ENCODE measurements around the gene JARID2. TPM values are rescaled to one million over a fixed set of nuclear protein-coding genes. Genes with fewer than 3 reads are reported as not detected.
A peak's percentile ranks its signal among the peaks of the same experiment; 100 is the strongest.

The JARID2 gene
- total RNA-seq, 2 experiments from 2014 or later, result 27.5 to 27.6 TPM

DNA sequence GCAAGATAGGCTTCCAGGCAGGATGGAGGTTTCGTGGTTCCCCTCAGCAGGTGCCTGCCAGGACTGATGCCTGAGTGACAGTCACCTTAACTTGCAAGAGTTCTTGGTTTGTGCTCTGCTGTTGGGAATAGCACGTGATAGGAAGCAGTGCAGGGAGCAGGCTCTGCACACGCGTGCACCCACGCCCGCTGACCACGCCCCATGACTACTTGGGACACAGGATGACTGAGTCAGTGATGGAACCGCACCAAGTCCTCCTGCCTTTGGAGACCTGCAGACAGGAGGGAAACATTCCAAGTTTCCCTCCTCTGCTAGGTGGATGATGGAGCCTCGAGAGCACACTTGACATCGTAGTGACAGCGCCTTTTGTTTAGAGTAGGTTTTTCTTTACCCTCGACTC, 252.8 kb downstream of the JARID2 start:
- no peaks in the 10 kb centered on the region for H3K9me3 Mint-ChIP-seq
- no peaks in the 10 kb centered on the region for H3K4me1 Mint-ChIP-seq
- DNase-seq, result no peak
- H3K36me3 Mint-ChIP-seq (ENCODE audit: low read depth), result peaks cover 21% of the 10 kb centered on the region
- POLR2A ChIA-PET, result no interaction called here
- CTCF ChIA-PET, result no interaction called here
- no peak overlapping the region for H3K4me3 Mint-ChIP-seq
- H3K27me3 Mint-ChIP-seq, result no peaks in the 10 kb centered on the region
- H3K27ac Mint-ChIP-seq, result no peak overlapping the region

DNA sequence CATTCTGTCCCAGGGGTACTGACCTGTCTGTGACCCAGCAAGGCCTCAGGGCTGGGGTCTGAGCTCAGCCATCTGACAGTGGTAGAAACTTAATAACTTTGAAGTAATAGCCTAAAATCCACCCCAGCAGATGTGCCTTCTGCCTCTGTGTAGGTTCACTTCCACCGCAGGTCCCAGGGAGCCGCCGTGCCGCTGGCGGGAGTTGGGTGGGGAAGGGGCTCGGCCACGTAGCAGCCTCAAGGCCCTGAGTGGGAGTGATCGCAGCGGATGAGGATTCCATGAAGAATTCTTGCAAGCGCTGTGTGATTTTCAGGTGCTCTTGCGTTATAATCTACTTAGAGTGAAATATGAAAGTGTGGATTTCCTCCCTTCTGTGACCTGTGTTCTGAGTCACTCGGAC, 253.3 kb downstream of the JARID2 start:
- Mint-ChIP-seq H3K36me3 (ENCODE audit: low read depth) (peaks cover 21% of the 10 kb centered on the region), H3K4me1 (no peaks in the 10 kb centered on the region), H3K27me3 (no peaks in the 10 kb centered on the region), H3K27ac (no peak overlapping the region), H3K9me3 (no peaks in the 10 kb centered on the region), H3K4me3 (no peak overlapping the region)
- ChIA-PET POLR2A (no interaction called here), CTCF (no interaction called here)
- DNase-seq, result no peak

DNA sequence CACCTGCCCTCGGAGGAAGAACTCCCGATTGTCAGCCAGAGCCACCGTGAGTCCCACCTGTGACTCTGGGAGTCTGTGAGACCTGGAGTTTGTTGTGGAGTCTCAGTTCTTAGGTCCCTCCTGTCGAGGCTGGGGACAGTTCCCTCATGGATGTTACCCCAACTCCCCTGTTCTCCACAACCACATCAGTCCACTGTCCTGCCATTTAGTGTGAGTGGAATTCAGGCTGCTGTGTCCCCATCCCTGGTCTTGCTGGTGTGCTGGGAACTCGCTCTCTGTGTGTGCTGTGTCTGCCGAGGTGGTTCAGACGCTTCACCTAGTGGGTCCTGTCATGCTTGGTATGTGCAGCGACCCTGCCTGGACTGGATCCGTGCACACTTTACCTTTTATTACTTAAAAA, 253.7 kb downstream of the JARID2 start:
- H3K4me3 Mint-ChIP-seq, result no peak overlapping the region
- ChIA-PET POLR2A (no interaction called here), CTCF (interaction anchor here (0.6 kb wide), 1 partner anchor 112 kb away, joined by 3 read pairs; no protein-coding TSS in a partner anchor)
- DNase-seq, result no peak
- H3K27me3 Mint-ChIP-seq, result no peaks in the 10 kb centered on the region
- peaks cover 21% of the 10 kb centered on the region for H3K36me3 Mint-ChIP-seq (ENCODE audit: low read depth)
- H3K4me1 Mint-ChIP-seq, result no peaks in the 10 kb centered on the region
- H3K27ac Mint-ChIP-seq, result no peak overlapping the region
- H3K9me3 Mint-ChIP-seq, result no peaks in the 10 kb centered on the region

DNA sequence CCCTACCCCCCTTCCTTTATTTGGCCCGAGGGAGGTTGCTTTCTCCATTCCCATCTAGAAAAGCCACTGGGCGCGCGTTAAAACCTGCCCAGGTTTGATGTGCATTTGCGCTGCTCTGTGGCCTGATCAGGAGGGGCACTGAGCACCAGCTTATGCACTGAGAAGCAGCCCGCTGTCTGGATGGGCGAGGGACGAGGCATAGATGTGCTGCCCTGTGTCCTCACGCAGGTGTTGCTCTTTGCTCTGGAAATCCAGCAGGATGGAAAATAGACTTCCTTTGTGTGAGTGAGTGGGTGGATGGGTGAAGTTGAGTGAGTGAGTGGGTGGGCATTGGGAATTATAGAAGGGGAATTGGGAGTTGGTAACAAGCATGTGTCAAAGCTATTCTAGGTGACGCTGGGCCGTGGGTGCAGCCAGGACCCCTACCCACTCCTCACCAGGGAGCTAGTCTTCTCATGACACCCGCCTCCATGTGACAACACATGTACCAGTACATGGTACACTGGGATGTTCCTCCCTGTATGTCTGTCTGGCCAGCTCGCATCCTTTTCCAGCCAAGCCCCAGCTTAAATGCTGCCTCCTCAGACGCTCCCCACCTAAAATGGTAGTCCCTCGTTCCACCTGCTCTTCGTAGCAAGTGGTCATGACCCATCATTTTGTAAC, 254.3 kb downstream of the JARID2 start:
- POLR2A ChIA-PET, result no interaction called here
- CTCF ChIA-PET, result interaction anchor here (0.6 kb wide), 1 partner anchor 111 kb away, joined by 3 read pairs; no protein-coding TSS in a partner anchor
- peaks cover 21% of the 10 kb centered on the region for H3K36me3 Mint-ChIP-seq (ENCODE audit: low read depth)
- no peak for DNase-seq
- no peak overlapping the region for H3K27ac Mint-ChIP-seq
- H3K4me3 Mint-ChIP-seq, result no peak overlapping the region
- no peaks in the 10 kb centered on the region for H3K4me1 Mint-ChIP-seq
- H3K9me3 Mint-ChIP-seq, result no peaks in the 10 kb centered on the region
- H3K27me3 Mint-ChIP-seq, result no peaks in the 10 kb centered on the region

DNA sequence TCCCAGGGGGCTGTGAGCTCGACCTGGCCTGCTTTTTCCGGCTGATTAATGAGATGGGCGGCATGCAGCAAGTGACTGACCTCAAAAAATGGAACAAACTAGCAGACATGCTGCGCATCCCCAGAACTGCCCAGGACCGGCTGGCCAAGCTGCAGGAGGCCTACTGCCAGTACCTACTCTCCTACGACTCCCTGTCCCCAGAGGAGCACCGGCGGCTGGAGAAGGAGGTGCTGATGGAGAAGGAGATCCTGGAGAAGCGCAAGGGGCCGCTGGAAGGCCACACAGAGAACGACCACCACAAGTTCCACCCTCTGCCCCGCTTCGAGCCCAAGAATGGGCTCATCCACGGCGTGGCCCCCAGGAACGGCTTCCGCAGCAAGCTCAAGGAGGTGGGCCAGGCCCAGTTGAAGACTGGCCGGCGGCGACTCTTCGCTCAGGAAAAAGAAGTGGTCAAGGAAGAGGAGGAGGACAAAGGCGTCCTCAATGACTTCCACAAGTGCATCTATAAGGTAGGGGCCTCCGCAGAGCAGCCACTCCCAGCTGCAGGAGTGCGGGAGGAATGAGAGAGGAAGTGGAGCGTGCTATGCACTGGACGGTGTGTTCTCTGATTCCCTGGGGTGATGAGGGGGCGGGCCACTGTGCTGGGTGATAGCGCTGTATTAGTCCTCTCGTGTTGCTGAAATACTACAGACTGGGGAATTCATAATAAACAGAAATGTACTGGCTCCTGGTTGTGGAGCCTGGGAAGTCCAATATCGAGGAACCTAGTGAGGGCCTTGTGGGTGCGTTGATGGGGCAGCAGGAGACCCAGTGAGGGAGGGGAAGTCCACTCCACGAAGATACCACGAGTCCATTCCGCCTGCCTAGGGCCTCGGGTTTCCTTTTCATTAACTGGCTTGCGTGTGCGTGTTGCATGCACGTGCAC, 255.3 kb downstream of the JARID2 start:
- H3K4me3 Mint-ChIP-seq, result no peak overlapping the region

DNA sequence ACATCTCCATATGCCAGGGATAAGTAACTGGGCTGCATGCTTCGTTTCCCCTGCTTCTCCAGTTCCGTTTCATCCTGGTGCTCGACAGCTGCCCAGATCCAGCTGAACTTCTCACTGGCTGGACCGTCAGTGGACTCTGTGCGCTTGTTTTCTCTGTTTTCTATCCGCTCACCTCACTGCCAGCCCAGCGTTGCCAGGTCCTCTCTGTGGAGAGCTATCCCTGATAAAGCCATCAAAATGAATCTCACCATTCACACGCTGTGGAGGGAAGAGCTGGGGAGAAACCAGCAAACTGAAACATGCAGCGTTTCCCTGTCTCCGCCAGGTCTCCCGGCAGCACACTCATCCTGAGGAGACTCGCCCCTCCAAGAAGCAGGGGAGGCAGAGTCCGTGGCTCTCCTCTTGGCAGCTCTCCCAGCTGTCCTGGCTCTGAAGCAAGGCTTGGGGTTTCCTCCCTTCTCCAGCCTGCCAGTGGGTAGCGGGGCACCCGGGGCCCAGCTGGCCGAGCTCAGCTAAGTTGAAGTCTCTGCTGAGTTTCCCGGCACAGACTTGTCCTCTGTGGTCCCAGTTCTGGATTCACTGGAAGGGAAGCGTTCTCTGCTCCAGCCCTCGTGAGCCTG, 256.1 kb downstream of the JARID2 start:
- no peaks in the 10 kb centered on the region for H3K4me1 Mint-ChIP-seq
- H3K36me3 Mint-ChIP-seq (ENCODE audit: low read depth), result peaks cover 13% of the 10 kb centered on the region
- H3K27me3 Mint-ChIP-seq, result no peaks in the 10 kb centered on the region
- ChIA-PET POLR2A (no interaction called here), CTCF (no interaction called here)
- no peak for DNase-seq
- no peak overlapping the region for H3K27ac Mint-ChIP-seq
- no peak overlapping the region for H3K4me3 Mint-ChIP-seq
- no peaks in the 10 kb centered on the region for H3K9me3 Mint-ChIP-seq

More for the DNA sequence above, 255.3 kb downstream of the JARID2 start:
- no peaks in the 10 kb centered on the region for H3K4me1 Mint-ChIP-seq
- no peak for DNase-seq
- no peaks in the 10 kb centered on the region for H3K9me3 Mint-ChIP-seq
- CTCF ChIA-PET, result no interaction called here
- peak overlapping the region; percentile 28 for H3K27ac Mint-ChIP-seq
- H3K27me3 Mint-ChIP-seq, result no peaks in the 10 kb centered on the region
- peaks cover 16% of the 10 kb centered on the region for H3K36me3 Mint-ChIP-seq (ENCODE audit: low read depth)
- POLR2A ChIA-PET, result no interaction called here

DNA sequence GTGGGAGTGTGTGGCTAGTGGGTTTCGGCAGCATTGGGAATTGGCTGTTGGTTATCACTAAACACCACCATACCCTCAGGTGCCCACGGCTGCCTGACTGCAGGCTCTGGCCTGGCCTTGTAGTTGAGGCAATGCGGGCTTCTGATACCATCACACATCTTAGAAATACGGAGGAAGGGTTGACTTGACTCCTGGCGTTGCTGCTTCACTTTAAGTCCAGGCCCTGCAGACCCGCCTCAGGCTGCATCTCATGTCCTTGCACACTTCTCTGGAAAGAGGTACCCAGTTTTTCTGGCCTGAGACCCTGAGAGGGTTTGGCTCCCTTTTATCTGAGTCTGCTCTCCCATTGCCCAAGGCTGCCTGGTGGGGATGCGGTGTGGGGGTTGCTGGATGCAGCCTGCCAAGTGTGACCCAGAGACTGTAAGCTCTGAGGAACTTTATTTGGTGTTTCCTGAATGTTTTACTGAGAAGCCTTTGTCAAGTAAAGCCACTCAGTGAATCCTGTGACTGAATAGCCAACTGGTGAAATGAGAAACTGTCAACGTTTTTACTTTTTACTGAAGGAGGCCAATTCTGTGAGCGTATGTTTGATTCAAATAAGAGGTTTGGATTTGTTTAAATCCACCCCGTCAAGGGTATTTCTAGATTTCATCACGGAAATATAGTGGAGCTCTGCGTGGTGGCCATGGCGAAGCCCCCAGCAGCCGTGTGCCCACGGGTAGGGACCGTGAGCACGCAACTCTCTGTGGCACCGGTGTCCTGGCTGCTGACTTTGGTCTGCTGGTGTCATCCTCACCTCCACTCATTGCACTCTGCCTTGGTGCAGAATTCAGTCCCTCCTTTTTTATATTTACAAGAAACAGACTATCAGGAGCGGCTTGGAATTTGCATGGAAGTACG, 256.8 kb downstream of the JARID2 start:
- H3K4me1 Mint-ChIP-seq, result no peaks in the 10 kb centered on the region
- peaks cover 14% of the 10 kb centered on the region for H3K36me3 Mint-ChIP-seq (ENCODE audit: low read depth)
- DNase-seq, result no peak
- H3K9me3 Mint-ChIP-seq, result no peaks in the 10 kb centered on the region
- no peaks in the 10 kb centered on the region for H3K27me3 Mint-ChIP-seq
- ChIA-PET POLR2A (no interaction called here), CTCF (no interaction called here)
- no peak overlapping the region for H3K27ac Mint-ChIP-seq
- H3K4me3 Mint-ChIP-seq, result no peak overlapping the region

DNA sequence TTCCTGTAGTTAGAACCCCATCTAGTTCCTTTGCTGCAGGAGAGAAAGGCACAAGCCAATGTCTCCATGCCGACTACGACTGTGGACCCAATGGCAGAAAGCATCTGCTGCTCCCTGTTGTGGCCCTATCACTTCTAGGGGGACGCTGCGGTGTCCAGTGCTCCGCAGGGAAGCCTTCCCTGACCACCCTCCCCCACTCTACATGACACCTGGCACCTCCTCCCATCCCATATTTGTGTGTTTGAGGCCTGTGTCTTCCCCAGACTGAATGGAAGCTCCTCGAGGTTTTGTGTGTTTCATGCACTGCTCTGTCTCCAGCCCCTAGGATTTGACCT, 257.4 kb downstream of the JARID2 start:
- Mint-ChIP-seq H3K4me1 (no peaks in the 10 kb centered on the region), H3K36me3 (ENCODE audit: low read depth) (peaks cover 16% of the 10 kb centered on the region), H3K27ac (no peak overlapping the region), H3K9me3 (no peaks in the 10 kb centered on the region), H3K4me3 (no peak overlapping the region), H3K27me3 (no peaks in the 10 kb centered on the region)
- ChIA-PET POLR2A (no interaction called here), CTCF (interaction anchor here (1.2 kb wide), 1 partner anchor 20 kb away, joined by 3 read pairs; no protein-coding TSS in a partner anchor)
- no peak for DNase-seq

DNA sequence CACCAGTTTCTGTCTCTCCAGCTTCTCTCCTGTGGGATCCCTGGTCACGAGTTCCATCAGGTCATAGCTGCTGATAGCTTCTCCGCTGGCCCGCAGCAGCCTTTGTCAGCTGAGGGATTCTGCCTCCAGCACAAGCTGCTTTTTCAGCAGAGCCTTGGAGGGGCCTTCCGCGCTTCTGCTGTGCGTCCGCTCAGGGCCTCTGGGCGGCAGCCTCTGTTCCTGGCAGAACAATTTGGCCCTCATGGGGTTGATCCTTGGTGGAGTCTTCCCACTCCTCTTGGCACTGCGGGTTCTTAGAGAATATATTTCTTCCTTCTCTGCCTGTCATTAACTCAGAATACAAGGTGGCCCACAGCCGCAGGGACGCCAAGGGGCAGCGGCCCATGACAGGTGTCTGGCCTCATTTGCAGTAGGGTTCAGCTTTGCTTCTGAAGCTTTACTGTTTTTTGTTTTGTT, 258.2 kb downstream of the JARID2 start:
- peaks cover 16% of the 10 kb centered on the region for H3K36me3 Mint-ChIP-seq (ENCODE audit: low read depth)
- no peaks in the 10 kb centered on the region for H3K4me1 Mint-ChIP-seq
- no peaks in the 10 kb centered on the region for H3K27me3 Mint-ChIP-seq
- H3K4me3 Mint-ChIP-seq, result no peak overlapping the region
- DNase-seq, result no peak
- H3K27ac Mint-ChIP-seq, result no peak overlapping the region
- no peaks in the 10 kb centered on the region for H3K9me3 Mint-ChIP-seq
- ChIA-PET POLR2A (no interaction called here), CTCF (interaction anchor here (1.2 kb wide), 1 partner anchor 19 kb away, joined by 3 read pairs; no protein-coding TSS in a partner anchor)

DNA sequence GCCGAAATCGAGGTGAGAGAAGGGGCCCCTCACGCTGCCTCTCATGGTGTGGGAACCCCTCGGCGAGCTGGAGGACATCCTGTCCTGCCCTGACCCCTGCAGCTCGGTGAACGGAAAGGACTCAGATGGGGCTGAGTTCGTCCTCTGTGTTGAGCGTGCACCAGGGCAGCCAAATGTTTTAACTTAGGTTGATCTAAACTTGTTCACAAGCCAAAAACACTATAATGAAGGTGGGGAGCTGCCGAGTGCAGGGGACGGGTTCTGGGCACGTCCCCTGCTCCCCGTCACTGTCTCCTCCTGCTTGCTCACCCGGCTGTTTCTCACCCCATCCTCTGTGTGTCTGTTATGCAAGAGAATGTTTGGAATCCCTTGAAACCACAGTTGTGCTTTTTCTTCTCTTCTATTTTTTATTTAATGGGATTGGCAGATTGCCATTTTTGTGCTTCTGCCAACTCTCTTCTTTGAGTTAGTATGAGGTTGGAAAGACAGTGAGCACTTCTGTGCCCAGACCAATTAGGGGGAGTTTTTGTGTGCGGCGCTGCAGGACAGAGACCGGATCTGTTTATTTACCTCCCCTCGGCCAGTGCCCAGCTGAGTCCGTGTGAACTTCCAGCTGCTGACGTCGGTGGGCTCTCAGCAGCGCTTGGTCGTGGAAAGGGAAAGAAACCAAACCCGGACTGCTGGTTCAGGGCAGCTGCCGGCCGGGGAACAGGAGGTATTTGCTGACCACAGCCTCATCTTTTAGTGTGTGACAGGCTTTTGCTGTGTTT, 258.9 kb downstream of the JARID2 start:
- H3K9me3 Mint-ChIP-seq, result no peaks in the 10 kb centered on the region
- DNase-seq, result no peak
- ChIA-PET CTCF (interaction anchor here (0.6 kb wide), 2 partner anchors 22 to 1002 kb away, joined by 4 to 6 read pairs; no protein-coding TSS in a partner anchor), POLR2A (no interaction called here)
- no peak overlapping the region for H3K4me3 Mint-ChIP-seq
- H3K36me3 Mint-ChIP-seq (ENCODE audit: low read depth), result peaks cover 18% of the 10 kb centered on the region
- H3K27me3 Mint-ChIP-seq, result no peaks in the 10 kb centered on the region
- no peaks in the 10 kb centered on the region for H3K4me1 Mint-ChIP-seq
- H3K27ac Mint-ChIP-seq, result no peak overlapping the region

DNA sequence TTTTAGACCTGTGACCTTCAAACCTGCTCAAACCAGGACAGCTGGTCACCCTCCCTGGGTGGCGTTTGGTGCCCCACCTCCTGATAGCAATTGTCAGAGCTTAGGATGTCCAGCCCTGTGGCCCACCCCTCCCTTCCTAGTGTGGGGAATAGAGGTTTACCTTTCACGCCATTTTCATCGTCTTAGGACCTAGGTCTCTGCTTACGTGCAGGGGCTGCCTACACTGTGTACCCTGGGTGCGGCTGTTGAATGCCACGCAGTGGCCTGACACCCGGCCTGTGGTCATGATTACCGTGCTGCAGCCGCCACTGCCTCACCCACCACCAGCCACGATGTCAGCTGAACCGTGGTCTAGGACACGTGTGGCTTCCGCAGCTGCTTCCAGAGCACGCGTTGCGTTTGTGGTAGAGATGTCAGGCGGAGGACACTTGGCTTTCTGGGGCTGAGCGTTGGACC, 259.6 kb downstream of the JARID2 start:
- POLR2A ChIA-PET, result no interaction called here
- no peaks in the 10 kb centered on the region for H3K9me3 Mint-ChIP-seq
- H3K4me3 Mint-ChIP-seq, result no peak overlapping the region
- no peaks in the 10 kb centered on the region for H3K27me3 Mint-ChIP-seq
- no peak overlapping the region for H3K27ac Mint-ChIP-seq
- peaks cover 19% of the 10 kb centered on the region for H3K36me3 Mint-ChIP-seq (ENCODE audit: low read depth)
- no peaks in the 10 kb centered on the region for H3K4me1 Mint-ChIP-seq
- CTCF ChIA-PET, result interaction anchor here (0.7 kb wide), 1 partner anchor 101 kb away, joined by 3 read pairs; no protein-coding TSS in a partner anchor
- DNase-seq, result no peak

DNA sequence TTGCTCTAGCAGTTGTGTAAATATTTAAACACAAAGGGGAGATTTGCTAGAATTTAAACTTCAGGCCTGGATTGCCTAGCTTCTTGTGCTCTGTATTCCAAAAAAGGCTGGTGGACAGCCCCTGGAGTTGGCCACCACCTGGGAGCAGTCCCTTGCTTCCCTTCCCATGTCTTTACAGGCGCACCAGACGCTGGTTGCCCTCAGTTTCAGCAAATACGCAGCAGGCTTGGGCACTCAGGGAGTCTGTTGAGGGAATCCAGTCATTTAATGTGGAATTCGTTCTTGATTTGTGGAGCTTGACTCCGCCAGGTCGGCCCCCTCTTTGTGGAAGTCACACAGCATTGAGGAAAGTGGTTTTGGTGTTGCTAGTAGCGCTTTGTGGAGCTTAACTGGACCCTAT, 260.2 kb downstream of the JARID2 start:
- H3K36me3 Mint-ChIP-seq (ENCODE audit: low read depth), result peaks cover 19% of the 10 kb centered on the region
- no peak overlapping the region for H3K27ac Mint-ChIP-seq
- CTCF ChIA-PET, result interaction anchor here (0.7 kb wide), 1 partner anchor 101 kb away, joined by 3 read pairs; no protein-coding TSS in a partner anchor

More for the DNA sequence above, 260.2 kb downstream of the JARID2 start:
- H3K4me3 Mint-ChIP-seq, result no peak overlapping the region
- DNase-seq, result no peak
- H3K4me1 Mint-ChIP-seq, result no peaks in the 10 kb centered on the region
- POLR2A ChIA-PET, result no interaction called here
- no peaks in the 10 kb centered on the region for H3K9me3 Mint-ChIP-seq
- H3K27me3 Mint-ChIP-seq, result no peaks in the 10 kb centered on the region

Data from activated CD4-positive, alpha-beta T cell treated with anti-CD3 and anti-CD28 coated beads, Interleukin-2, amount 10 ng/mL, durations not matched to agents 7 days and 5 days (primary cell).